AG04450 (cell line): ENCODE results near the gene NFIC. TPM values are rescaled to one million over a fixed set of nuclear protein-coding genes. Genes with fewer than 3 reads are reported as not detected.

ENCODE experiments used
- CTCF ChIA-PET: fragments of 300-600, 350-600 bp; formaldehyde crosslinking; extraction: SDS; loops from one replicate; lab custom pipeline; 2022; ENCODE audit warnings: antibody characterized with exemption, inconsistent platforms; lab: Charles Lee
- POLR2A ChIA-PET: fragments of 350-600 bp; formaldehyde crosslinking; extraction: SDS; loops from one replicate; lab custom pipeline; 2021; ENCODE audit warnings: antibody characterized with exemption, inconsistent platforms; lab: Yijun Ruan, JAX
- DNase-seq: peaks from one replicate; pipeline ENCODE4 v3.0.0-alpha.2; 2011; ENCODE audit warnings: low read depth, low spot score
- H3K27ac ChIP-seq: one replicate; pipeline ENCODE4 v1.5.1; 2012; ENCODE audit warnings: low read depth, low read length, control low read depth
- H3K27me3 ChIP-seq: one replicate; pipeline ENCODE4 v1.6.0; 2012; ENCODE audit warnings: low read length; ENCODE audit not compliant: control insufficient read depth, insufficient read depth
- H3K4me3 ChIP-seq: 2 replicates; pipeline ENCODE4 v1.5.1; 2011; ENCODE audit warnings: mild to moderate bottlenecking, low read depth, low read length, control low read depth
- H3K9me3 ChIP-seq: 2 replicates; pipeline ENCODE4 v1.5.1; 2012; ENCODE audit warnings: low read length; ENCODE audit not compliant: control insufficient read depth, insufficient read depth
- polyA minus RNA-seq: library from RNA; depleted of rRNA, polyadenylated mRNA; stranded (reverse); fragments of >200 nt; gene quantifications from 2 replicates; pipeline ENCODE4 v1.2.3, GENCODE V29; 2011; rRNA and poly(A)+ RNA removed
- polyA plus RNA-seq: library from polyadenylated mRNA; depleted of rRNA; stranded (reverse); fragments of >200 nt; gene quantifications from 2 replicates; pipeline ENCODE4 v1.2.3, GENCODE V29; 2011; rRNA removed
- TF ChIP-seq, protein P1 (sequence below): IDR thresholded peaks from 2 replicates; pipeline ENCODE4 v1.5.1; 2011; ENCODE audit warnings: low read depth, low read length, control low read depth, inconsistent platforms

The NFIC gene
- polyA plus RNA-seq (3.9 and 7.7 TPM in 2 replicates), polyA minus RNA-seq (15.0 and 21.4 TPM in 2 replicates)

DNA sequence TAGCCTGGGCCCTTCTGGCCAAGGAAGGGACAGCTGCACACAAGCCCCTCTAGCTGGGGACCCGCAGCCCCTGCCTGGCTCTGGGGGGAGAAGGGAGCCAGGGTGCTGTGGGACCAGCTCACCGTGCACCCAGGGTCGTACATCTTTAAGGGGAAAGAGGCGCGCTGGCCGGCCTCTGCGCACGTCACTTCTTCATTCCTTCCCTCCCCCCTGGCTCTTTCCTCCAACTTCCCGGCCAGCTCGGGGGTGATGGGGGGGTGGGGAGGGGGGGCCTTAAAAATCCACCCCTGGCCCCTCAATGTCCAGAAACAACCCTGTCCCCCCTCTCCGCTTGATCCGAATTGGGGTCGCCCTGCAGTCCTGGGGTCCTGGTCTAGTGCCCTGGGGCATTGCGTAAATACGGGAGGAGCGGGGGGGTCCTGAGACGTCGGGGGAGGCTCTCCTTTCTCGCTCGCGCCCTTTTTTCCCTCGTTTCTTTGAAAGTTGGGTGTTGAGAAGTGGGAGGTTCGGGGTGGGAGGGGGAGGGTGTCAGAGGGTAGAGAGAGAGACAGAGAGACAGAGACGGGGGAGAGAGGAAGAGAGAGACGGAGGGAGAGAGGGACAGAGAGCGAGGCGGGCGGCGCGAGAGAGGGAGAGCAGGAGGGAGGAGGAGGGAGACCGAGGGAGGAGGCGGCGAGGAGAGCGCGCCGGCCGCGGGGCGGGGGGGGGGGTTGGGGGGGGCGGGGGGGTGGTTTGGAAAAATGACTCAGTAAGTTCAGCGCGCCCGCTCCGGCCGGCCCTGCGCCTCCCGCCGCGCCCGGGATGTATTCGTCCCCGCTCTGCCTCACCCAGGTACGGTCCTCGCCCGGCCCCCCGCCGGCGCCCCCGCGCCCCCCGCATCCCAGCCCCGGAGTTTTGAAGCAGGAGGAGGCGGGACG, at the start of gene NFIC:
Gene NFIC, plus strand, starts transcription at position 748 of the 917 bp plus-strand sequence. Its CDS starts 54 bp downstream, at position 802.
- POLR2A ChIA-PET: interaction anchor here (0.6 to 1.1 kb wide), 4 partner anchors 15 to 715 kb away, joined by 3 to 5 read pairs (median 3); no protein-coding TSS in a partner anchor

DNA sequence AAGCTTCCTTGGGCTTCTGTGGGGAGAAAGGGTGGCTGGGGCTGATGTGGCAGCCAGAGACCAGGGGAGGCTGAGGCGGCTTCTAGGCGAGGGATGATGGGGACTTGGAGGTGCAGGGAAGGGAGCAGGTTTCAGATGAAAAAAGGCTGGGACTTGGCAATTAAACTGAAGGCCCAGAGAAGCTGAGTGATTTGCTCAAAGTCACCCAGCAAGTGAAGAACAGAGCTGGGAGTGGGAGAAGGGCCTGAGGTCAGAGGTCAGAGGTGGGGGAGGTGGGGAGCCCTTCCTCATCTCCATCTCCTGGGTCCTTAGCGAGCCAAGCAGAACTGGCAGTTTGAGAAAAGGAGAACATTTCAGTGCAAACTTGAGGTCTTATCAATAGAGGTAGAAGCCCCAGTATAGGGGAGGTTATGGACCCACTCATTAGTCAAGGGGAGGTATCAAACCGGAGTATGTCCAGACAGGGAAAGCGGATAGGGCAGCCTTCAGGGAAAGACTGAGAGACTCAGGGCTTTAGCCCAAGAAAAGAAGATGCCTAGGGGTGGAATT, 49.6 kb upstream of the NFIC start:
- CTCF ChIA-PET: interaction anchor here (0.7 to 1.7 kb wide), 2 partner anchors 11 to 156 kb away, joined by 6 to 8 read pairs; no protein-coding TSS in a partner anchor
- Histone ChIP-seq H3K27me3 (peaks cover 8% of the 10 kb centered on the region), H3K9me3 (peaks cover 3% of the 10 kb centered on the region; the same call in 1 of the 2 replicates), H3K4me3 (no peak overlapping the region), H3K27ac (no peak overlapping the region)
- TF ChIP-seq, protein P1, sequence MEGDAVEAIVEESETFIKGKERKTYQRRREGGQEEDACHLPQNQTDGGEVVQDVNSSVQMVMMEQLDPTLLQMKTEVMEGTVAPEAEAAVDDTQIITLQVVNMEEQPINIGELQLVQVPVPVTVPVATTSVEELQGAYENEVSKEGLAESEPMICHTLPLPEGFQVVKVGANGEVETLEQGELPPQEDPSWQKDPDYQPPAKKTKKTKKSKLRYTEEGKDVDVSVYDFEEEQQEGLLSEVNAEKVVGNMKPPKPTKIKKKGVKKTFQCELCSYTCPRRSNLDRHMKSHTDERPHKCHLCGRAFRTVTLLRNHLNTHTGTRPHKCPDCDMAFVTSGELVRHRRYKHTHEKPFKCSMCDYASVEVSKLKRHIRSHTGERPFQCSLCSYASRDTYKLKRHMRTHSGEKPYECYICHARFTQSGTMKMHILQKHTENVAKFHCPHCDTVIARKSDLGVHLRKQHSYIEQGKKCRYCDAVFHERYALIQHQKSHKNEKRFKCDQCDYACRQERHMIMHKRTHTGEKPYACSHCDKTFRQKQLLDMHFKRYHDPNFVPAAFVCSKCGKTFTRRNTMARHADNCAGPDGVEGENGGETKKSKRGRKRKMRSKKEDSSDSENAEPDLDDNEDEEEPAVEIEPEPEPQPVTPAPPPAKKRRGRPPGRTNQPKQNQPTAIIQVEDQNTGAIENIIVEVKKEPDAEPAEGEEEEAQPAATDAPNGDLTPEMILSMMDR: no peak
- POLR2A ChIA-PET: no interaction called here
- DNase-seq: no peak

More for the DNA sequence above, at the start of gene NFIC:
- H3K9me3 ChIP-seq: no peaks in the 10 kb centered on the region; the same call in 1 of the 2 replicates
- DNase-seq: no peak
- H3K27ac ChIP-seq: peak within 1 kb of the TSS; percentile 70
- CTCF ChIA-PET: interaction anchor here (0.6 kb wide), 1 partner anchor 63 kb away, joined by 3 read pairs; no protein-coding TSS in a partner anchor
- H3K27me3 ChIP-seq: no peaks in the 10 kb centered on the region
- peak within 1 kb of the TSS; percentile 76 for H3K4me3 ChIP-seq
- TF ChIP-seq, protein P1: no peak

DNA sequence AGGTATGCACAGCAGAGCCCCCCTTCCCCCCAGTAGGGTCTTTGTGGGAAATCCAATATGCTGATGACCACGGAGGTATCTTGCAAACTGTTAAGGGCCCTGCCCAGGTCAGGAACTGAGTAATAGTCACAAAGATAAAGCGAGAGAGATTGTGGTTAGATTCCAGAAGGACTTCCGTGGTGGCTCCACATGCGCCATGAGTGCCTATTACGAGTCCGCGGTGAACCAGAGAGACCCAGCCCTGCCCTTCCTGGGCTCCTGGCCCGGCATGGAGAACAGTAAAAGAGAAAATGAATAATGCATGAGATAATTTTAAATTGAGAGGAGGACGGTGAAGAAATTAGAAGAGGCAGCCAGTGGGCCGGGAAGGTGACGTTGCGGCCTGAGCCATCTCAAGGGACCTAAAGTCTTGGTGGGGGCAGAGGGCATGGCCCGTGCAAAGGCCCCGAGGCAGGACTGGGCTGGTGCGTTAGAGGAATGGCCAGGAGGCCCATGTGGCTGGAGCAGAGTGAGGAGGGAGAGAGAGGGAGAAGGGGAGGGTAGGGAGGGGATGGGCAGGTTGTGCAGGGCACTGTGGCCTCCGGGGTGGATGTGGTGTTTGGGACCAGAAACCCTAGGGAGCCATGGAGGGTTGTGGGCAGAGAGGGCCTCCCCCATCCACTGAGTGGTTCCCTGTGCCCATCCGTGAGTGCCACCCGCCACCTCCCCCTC, 46.6 kb upstream of the NFIC start:
- TF ChIP-seq, protein P1: no peak
- ChIA-PET CTCF (no interaction called here), POLR2A (no interaction called here)
- DNase-seq: no peak
- H3K27ac ChIP-seq: peak overlapping the region; percentile 39
- no peak overlapping the region for H3K4me3 ChIP-seq
- H3K27me3 ChIP-seq: peaks cover 13% of the 10 kb centered on the region
- H3K9me3 ChIP-seq: peaks cover 3% of the 10 kb centered on the region; the same call in 1 of the 2 replicates

DNA sequence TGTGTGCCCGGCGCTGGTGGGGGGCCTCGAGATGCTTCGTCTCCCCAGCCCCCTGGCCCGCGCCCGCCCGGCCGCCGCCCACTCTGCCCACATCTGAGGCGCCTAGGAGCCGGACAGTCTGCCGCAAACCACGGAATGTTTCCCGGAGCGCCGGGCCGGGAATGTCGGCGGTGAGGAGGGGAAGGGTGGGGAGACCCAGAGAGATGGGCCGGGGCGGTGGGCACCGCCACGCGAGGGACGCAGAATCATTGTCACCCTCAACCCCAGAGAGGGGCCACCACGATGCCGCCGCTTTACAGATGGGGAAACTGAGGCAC, 46.1 kb upstream of the NFIC start:
- no peak for DNase-seq
- CTCF ChIA-PET: no interaction called here
- TF ChIP-seq, protein P1: no peak
- no peak overlapping the region for H3K27ac ChIP-seq
- no peak overlapping the region for H3K4me3 ChIP-seq
- H3K27me3 ChIP-seq: peaks cover 15% of the 10 kb centered on the region
- POLR2A ChIA-PET: no interaction called here
- H3K9me3 ChIP-seq: peaks cover under 1% of the 10 kb centered on the region; the same call in 1 of the 2 replicates
